ENCODE measurements around the gene PDLIM1. TPM values are rescaled to one million over a fixed set of nuclear protein-coding genes. Genes with fewer than 3 reads are reported as not detected.

PDLIM1 gene
- polyA plus RNA-seq, 1 donor, result 334 TPM

GRCh38 chr10:95319239-95319638 lies 28.4 kb upstream of the PDLIM1 start:
- Histone ChIP-seq H3K36me3 (ENCODE audit: control insufficient read depth, insufficient read depth, low read length) (peaks cover 16% of the 10 kb centered on the region), H3K4me1 (ENCODE audit: control insufficient read depth, insufficient read depth, low read length) (no peaks in the 10 kb centered on the region), H3K27me3 (ENCODE audit: control insufficient read depth, insufficient read depth, low read length) (no peaks in the 10 kb centered on the region), H3K4me3 (ENCODE audit: low read length) (no peak overlapping the region), H3K9me3 (ENCODE audit: control insufficient read depth, low read depth, low read length) (no peaks in the 10 kb centered on the region), H3K27ac (ENCODE audit: low read length) (no peak overlapping the region)
- no peak for DNase-seq

DNA sequence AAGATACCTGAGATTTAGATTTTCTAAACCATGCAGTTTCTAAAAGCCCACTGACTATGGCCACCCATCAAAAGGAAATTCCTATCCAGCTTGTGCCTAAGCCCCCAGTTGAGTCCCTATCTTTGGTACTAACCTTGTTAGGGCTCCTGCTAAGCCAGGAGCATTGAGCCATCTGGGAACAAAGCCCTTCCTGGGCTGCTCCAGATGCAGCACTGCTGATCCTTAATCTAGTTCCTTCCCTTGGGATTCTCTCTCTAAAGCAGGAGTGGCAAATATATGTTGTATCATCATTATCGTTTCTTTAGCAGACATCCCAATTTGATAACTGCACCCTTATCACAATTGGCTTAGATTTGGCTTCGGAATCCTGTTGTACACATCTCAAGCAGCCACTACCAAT lies 24.7 kb upstream of the PDLIM1 start:
- Histone ChIP-seq H3K27me3 (ENCODE audit: control insufficient read depth, insufficient read depth, low read length) (no peaks in the 10 kb centered on the region), H3K4me1 (ENCODE audit: control insufficient read depth, insufficient read depth, low read length) (no peaks in the 10 kb centered on the region), H3K4me3 (ENCODE audit: low read length) (no peak overlapping the region), H3K27ac (ENCODE audit: low read length) (no peak overlapping the region), H3K9me3 (ENCODE audit: control insufficient read depth, low read depth, low read length) (no peaks in the 10 kb centered on the region), H3K36me3 (ENCODE audit: control insufficient read depth, insufficient read depth, low read length) (peaks cover 23% of the 10 kb centered on the region)
- DNase-seq, result no peak
- 73% methylated on average over 2 of the region's 2 CpGs for WGBS (ENCODE audit: insufficient coverage, low lambda C conversion rate)

DNA sequence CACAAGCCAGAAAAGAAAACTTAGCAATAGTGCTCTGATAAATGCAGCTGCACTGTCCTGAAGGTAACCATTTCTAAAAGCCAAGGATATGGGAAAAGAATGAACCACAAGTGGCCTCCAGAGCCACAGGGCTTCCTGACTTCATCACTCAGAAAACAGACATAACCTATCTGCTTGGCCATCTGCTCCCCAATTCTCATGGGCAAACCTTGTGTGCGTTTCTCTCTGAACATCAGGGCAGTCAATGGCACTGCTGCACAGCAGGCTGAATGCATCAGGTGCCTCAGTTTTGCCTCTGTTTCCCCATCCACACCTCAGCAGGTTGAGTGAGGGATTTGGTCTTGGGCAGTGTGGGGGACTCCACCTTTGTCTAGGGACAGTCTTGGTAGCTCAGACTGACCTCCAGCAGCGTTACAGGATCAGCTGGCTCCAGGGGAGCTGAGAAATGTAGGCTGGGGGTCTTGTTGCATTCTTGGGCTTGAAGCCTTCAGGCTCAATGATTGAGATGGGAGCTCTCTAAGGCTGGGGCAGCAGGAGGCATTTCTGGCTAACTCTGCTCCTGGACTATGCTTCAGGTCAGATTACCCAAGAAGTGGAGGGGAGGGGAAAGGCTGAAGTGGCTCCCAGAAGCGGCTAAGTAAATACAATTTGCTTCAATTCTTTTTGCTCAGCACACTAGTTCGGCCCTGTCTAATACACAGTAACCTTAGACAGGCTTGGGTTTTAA lies 23.6 kb upstream of the PDLIM1 start:
- H3K4me1 ChIP-seq (ENCODE audit: control insufficient read depth, insufficient read depth, low read length), result no peaks in the 10 kb centered on the region

GRCh38 chr10:95312986-95313495 lies 22.2 kb upstream of the PDLIM1 start:
- no CpG with 5 or more reads among the region's 1 CpG for WGBS (ENCODE audit: insufficient coverage, low lambda C conversion rate)
- no peak for DNase-seq
- Histone ChIP-seq H3K36me3 (ENCODE audit: control insufficient read depth, insufficient read depth, low read length) (peaks cover 20% of the 10 kb centered on the region), H3K27me3 (ENCODE audit: control insufficient read depth, insufficient read depth, low read length) (no peaks in the 10 kb centered on the region), H3K9me3 (ENCODE audit: control insufficient read depth, low read depth, low read length) (no peaks in the 10 kb centered on the region), H3K4me3 (ENCODE audit: low read length) (no peak overlapping the region), H3K4me1 (ENCODE audit: control insufficient read depth, insufficient read depth, low read length) (no peaks in the 10 kb centered on the region), H3K27ac (ENCODE audit: low read length) (no peak overlapping the region)

More for the DNA sequence above, 23.6 kb upstream of the PDLIM1 start:
- no peak overlapping the region for H3K4me3 ChIP-seq (ENCODE audit: low read length)
- no peaks in the 10 kb centered on the region for H3K27me3 ChIP-seq (ENCODE audit: control insufficient read depth, insufficient read depth, low read length)
- no CpG with 5 or more reads among the region's 4 CpGs for WGBS (ENCODE audit: insufficient coverage, low lambda C conversion rate)
- no peak for DNase-seq
- no peak overlapping the region for H3K27ac ChIP-seq (ENCODE audit: low read length)
- H3K9me3 ChIP-seq (ENCODE audit: control insufficient read depth, low read depth, low read length), result no peaks in the 10 kb centered on the region
- H3K36me3 ChIP-seq (ENCODE audit: control insufficient read depth, insufficient read depth, low read length), result peaks cover 22% of the 10 kb centered on the region

GRCh38 chr10:95312257-95312656 lies 21.5 kb upstream of the PDLIM1 start:
- no peaks in the 10 kb centered on the region for H3K9me3 ChIP-seq (ENCODE audit: control insufficient read depth, low read depth, low read length)
- H3K36me3 ChIP-seq (ENCODE audit: control insufficient read depth, insufficient read depth, low read length), result peaks cover 20% of the 10 kb centered on the region
- no peaks in the 10 kb centered on the region for H3K4me1 ChIP-seq (ENCODE audit: control insufficient read depth, insufficient read depth, low read length)
- 86% methylated on average over 1 of the region's 6 CpGs for WGBS (ENCODE audit: insufficient coverage, low lambda C conversion rate)
- no peak overlapping the region for H3K27ac ChIP-seq (ENCODE audit: low read length)
- H3K27me3 ChIP-seq (ENCODE audit: control insufficient read depth, insufficient read depth, low read length), result no peaks in the 10 kb centered on the region
- no peak overlapping the region for H3K4me3 ChIP-seq (ENCODE audit: low read length)
- DNase-seq, result no peak

GRCh38 chr10:95309958-95310357 lies 19.2 kb upstream of the PDLIM1 start:
- Histone ChIP-seq H3K27me3 (ENCODE audit: control insufficient read depth, insufficient read depth, low read length) (no peaks in the 10 kb centered on the region), H3K9me3 (ENCODE audit: control insufficient read depth, low read depth, low read length) (no peaks in the 10 kb centered on the region), H3K4me1 (ENCODE audit: control insufficient read depth, insufficient read depth, low read length) (peaks cover 3% of the 10 kb centered on the region), H3K27ac (ENCODE audit: low read length) (no peak overlapping the region), H3K4me3 (ENCODE audit: low read length) (no peak overlapping the region), H3K36me3 (ENCODE audit: control insufficient read depth, insufficient read depth, low read length) (peaks cover 15% of the 10 kb centered on the region)
- DNase-seq, result no peak
- 25% methylated on average over 1 of the region's 1 CpG for WGBS (ENCODE audit: insufficient coverage, low lambda C conversion rate)

- Histone ChIP-seq H3K27ac (ENCODE audit: low read length) (no peak overlapping the region), H3K9me3 (ENCODE audit: control insufficient read depth, low read depth, low read length) (no peaks in the 10 kb centered on the region), H3K36me3 (ENCODE audit: control insufficient read depth, insufficient read depth, low read length) (peaks cover 4% of the 10 kb centered on the region), H3K4me1 (ENCODE audit: control insufficient read depth, insufficient read depth, low read length) (peaks cover 10% of the 10 kb centered on the region), H3K4me3 (ENCODE audit: low read length) (no peak overlapping the region), H3K27me3 (ENCODE audit: control insufficient read depth, insufficient read depth, low read length) (no peaks in the 10 kb centered on the region)
- no CpG with 5 or more reads among the region's 8 CpGs for WGBS (ENCODE audit: insufficient coverage, low lambda C conversion rate)
- no peak for DNase-seq
Observed at GRCh38 chr10:95308389-95309302, 17.8 kb upstream of the PDLIM1 start.

- Histone ChIP-seq H3K9me3 (ENCODE audit: control insufficient read depth, low read depth, low read length) (no peaks in the 10 kb centered on the region), H3K36me3 (ENCODE audit: control insufficient read depth, insufficient read depth, low read length) (no peaks in the 10 kb centered on the region), H3K27ac (ENCODE audit: low read length) (no peak overlapping the region), H3K4me3 (ENCODE audit: low read length) (no peak overlapping the region), H3K27me3 (ENCODE audit: control insufficient read depth, insufficient read depth, low read length) (no peaks in the 10 kb centered on the region), H3K4me1 (ENCODE audit: control insufficient read depth, insufficient read depth, low read length) (peaks cover 10% of the 10 kb centered on the region)
- DNase-seq, result no peak
- no CpG with 5 or more reads among the region's 1 CpG for WGBS (ENCODE audit: insufficient coverage, low lambda C conversion rate)
Observed at GRCh38 chr10:95306851-95307250, 16.0 kb upstream of the PDLIM1 start.

DNA sequence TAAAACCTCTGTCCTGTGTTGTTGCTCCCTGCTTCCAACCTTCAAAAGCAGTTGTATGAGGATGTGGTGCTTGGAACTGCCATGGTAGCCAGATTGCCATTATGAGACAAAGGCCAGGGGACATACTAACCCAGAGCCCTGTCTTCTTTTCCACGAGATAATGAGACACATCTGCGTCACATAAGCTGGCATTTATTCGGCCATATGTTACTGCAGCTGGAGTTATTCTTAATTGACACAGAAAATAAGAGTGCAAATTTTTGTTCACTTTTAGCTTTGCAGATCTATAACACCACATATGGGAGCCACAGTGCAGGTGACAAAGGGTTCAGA lies 15.5 kb upstream of the PDLIM1 start:
- peaks cover 10% of the 10 kb centered on the region for H3K4me1 ChIP-seq (ENCODE audit: control insufficient read depth, insufficient read depth, low read length)
- H3K36me3 ChIP-seq (ENCODE audit: control insufficient read depth, insufficient read depth, low read length), result no peaks in the 10 kb centered on the region
- no peak for DNase-seq
- WGBS (ENCODE audit: insufficient coverage, low lambda C conversion rate), result no CpG with 5 or more reads among the region's 3 CpGs
- H3K9me3 ChIP-seq (ENCODE audit: control insufficient read depth, low read depth, low read length), result no peaks in the 10 kb centered on the region
- no peak overlapping the region for H3K4me3 ChIP-seq (ENCODE audit: low read length)
- H3K27me3 ChIP-seq (ENCODE audit: control insufficient read depth, insufficient read depth, low read length), result no peaks in the 10 kb centered on the region
- H3K27ac ChIP-seq (ENCODE audit: low read length), result no peak overlapping the region

DNA sequence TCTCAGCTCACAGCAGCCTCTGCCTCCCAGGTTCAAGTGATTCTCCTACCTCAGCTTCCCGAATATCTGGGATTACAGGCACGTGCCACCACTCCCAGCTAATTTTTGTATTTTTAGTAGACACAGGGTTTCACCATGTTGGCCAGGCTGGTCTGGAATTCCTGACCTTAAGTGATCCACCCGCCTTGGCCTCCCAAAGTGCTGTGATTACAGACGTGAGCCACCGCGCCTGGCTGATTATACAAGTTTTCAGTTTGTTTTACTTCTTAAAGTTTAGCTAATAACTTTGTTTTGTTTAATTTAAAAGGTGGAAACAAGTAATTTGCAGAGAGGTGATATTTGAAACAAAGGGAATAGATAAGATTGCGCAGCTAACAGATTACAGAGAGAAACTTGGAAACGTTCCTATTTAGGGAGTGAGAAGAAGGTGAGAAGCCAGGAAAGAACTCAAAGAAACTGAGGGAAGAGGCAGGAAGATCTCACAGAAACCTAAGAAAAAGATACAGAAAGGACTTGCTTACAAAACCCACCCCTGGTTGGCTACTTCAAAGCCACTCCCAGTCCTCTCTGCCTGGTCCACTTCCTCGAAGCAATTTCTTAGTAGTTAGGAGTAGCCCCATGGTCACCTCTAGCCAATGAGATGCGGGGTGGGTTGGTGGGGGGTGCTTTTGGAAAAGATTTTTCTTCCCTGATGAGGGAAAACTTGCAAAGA lies 15.0 kb upstream of the PDLIM1 start:
- Histone ChIP-seq H3K4me1 (ENCODE audit: control insufficient read depth, insufficient read depth, low read length) (peaks cover 10% of the 10 kb centered on the region), H3K27ac (ENCODE audit: low read length) (no peak overlapping the region), H3K36me3 (ENCODE audit: control insufficient read depth, insufficient read depth, low read length) (no peaks in the 10 kb centered on the region), H3K4me3 (ENCODE audit: low read length) (no peak overlapping the region), H3K9me3 (ENCODE audit: control insufficient read depth, low read depth, low read length) (no peaks in the 10 kb centered on the region), H3K27me3 (ENCODE audit: control insufficient read depth, insufficient read depth, low read length) (no peaks in the 10 kb centered on the region)
- 27% methylated on average over 3 of the region's 10 CpGs for WGBS (ENCODE audit: insufficient coverage, low lambda C conversion rate)
- no peak for DNase-seq
